Colon (tissue), 2 donors: ENCODE data around the gene CXCR2.

Source experiments
- FAIRE-seq: peaks from 2 replicates; lab custom pipeline; 2012; peaks lifted over from hg19 to GRCh38; lab: Jason Lieb, UNC
- donor health status: control.
- donor health status: control.

The CXCR2 gene

GRCh38 chr2:218186355-218186766, 60.5 kb downstream of the CXCR2 start:
- no peak for FAIRE-seq
